GM21360 (cell line): ENCODE measurements around the gene ARID1A.

Experiments
- ATAC-seq: cut with Tn5 transposase; IDR thresholded peaks from one replicate; pipeline ENCODE4 v1.9.1; 2021; ENCODE audit warnings: mild to moderate bottlenecking, moderate library complexity; ENCODE audit not compliant: unreplicated experiment

The ARID1A gene

DNA sequence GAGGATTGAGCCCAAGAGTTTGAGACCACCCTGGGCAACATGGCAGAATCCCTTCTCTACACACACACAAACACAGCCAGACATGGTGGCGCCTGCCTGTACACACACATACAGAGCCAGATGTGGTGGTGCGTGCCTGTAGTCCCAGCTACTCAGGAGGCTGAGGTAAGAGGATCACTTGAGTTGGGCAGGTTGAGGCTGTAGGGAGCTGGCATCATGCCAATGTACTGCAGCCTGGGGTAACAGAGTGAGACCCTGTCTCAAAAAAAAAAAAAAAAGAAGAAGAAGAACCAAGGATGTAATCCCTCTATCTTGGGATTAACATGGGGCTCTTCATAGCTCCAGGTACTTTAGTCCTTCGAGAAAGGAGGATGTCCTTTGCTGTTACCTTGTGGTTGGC, 62.5 kb downstream of the ARID1A start:
- no peak for ATAC-seq

DNA sequence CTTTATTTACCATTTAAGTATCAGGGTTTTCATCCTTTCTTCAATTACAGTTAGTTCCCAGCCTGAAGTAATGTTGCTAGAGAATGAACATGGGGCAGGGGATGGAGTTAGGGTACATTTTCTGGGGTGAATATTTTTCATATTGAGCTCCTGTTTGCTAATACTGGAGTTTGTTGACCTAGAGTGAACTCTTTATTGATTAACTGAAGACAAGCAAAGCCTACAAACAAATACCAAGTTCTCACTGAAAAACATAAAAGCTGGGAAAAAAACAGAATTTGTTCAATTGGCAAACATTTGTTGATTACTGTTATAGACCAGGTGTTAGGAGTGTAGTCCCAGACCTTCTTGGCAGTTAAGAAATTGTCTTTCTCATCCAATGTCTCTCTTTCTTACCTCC, 63.7 kb downstream of the ARID1A start:
- ATAC-seq: no peak

GRCh38 chr1:26761217-26761616, 65.4 kb downstream of the ARID1A start:
- ATAC-seq: no peak

- no peak for ATAC-seq
Observed at GRCh38 chr1:26767714-26768113, 71.9 kb downstream of the ARID1A start.

DNA sequence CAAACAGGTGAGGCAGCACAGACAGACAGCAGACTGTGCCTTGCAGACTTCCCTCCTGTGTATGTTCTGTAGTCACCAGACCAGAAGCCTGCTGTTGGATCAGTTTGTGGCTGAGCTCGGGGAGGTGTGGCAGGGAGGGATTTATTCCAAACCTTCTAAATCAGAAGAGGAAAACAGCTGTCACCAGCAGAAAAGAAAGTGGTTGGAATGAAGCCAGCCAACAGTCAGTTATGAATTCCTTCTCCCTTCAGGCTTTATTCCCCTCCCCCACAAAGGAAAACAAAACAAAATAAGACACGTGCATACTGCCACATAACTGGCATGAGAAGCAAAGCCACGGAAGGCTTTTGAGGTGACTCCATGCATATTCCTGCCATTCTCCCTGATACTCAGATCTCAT, 72.9 kb downstream of the ARID1A start:
- ATAC-seq: no peak

GRCh38 chr1:26771285-26771642, 75.4 kb downstream of the ARID1A start:
- ATAC-seq: no peak

DNA sequence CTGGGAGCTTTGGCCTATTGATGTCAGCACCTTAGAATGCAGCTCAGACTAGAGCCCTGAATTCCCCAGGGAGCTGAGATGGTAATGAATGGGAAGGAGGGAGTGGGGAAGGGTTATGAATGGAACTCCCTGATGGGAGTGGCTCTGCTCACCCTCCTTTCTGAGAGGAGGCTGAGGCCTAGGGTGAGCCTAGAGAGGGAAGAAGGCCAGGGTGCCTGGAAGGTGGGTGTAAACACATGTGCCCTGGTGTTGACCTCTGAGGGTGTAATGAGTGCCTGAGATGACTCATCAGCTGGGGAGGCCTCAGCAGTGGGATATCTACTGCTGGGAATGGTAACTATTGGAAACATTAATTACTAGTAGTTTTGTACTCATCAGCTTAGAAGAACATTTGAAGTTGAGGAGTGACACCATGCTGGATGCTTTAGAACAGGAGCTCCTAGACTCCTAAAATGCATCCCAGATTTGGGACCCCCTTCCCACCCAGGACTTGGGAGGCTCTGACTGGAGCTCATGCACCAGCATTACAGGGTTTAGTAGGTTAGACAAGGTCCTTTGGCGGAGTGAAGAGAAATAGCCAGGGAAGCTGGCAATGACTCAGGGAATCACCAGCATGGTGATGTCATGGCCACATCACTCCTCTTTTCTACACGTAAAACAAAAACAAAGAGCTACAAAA, 76.0 kb downstream of the ARID1A start:
- ATAC-seq: no peak

DNA sequence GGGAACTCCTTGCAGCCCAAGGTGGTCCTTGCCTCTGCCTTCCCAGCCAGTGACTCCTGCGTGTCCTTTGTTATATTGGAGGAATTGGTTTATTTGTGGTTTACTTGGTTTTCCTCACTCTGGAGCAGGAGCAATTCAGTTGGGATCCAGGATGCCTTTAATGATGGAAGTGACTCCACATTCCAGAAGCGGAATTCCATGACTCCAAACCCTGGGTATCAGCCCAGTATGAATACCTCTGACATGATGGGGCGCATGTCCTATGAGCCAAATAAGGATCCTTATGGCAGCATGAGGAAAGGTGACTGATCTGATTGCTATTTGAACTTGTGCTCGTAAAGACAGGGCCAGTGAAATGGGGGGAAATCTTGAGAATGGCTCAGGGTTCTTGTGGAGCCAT, 76.9 kb downstream of the ARID1A start:
- no peak for ATAC-seq

DNA sequence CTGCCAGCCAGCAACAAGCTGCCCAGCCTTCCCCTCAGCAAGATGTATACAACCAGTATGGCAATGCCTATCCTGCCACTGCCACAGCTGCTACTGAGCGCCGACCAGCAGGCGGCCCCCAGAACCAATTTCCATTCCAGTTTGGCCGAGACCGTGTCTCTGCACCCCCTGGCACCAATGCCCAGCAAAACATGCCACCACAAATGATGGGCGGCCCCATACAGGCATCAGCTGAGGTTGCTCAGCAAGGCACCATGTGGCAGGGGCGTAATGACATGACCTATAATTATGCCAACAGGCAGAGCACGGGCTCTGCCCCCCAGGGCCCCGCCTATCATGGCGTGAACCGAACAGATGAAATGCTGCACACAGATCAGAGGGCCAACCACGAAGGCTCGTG, 78.6 kb downstream of the ARID1A start:
- no peak for ATAC-seq

DNA sequence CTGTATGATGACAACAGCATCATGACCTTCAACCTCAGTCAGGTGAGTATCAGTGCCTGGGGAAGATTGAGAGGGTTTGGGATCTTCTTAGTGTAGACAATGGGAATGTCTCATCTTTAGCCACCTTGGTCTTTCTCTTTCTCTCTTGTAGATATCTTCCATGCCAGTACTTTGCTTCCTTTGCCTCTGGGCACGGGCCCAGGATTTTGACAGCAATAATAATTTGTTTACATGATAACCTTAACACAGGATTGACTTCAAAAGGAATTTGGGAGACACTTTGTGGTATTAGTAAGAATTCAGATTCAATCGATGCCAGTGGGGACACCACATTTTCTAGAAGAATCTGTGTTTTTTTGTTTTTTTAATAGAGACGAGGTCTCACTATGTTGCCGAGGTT, 79.9 kb downstream of the ARID1A start:
- no peak for ATAC-seq

DNA sequence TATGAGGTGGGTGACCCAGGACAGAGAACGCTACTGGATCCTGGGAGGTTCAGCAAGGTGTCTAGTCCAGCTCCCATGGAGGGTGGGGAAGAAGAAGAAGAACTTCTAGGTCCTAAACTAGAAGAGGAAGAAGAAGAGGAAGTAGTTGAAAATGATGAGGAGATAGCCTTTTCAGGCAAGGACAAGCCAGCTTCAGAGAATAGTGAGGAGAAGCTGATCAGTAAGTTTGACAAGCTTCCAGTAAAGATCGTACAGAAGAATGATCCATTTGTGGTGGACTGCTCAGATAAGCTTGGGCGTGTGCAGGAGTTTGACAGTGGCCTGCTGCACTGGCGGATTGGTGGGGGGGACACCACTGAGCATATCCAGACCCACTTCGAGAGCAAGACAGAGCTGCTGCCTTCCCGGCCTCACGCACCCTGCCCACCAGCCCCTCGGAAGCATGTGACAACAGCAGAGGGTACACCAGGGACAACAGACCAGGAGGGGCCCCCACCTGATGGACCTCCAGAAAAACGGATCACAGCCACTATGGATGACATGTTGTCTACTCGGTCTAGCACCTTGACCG, 83.4 kb downstream of the ARID1A start:
- ATAC-seq: no peak

- no peak for ATAC-seq
Observed at GRCh38 chr1:26780344-26780957, 84.6 kb downstream of the ARID1A start.

GRCh38 chr1:26781206-26781825, 85.5 kb downstream of the ARID1A start:
- no peak for ATAC-seq

GRCh38 chr1:26782521-26783212, 86.9 kb downstream of the ARID1A start:
- no peak for ATAC-seq

- no peak for ATAC-seq
Observed at GRCh38 chr1:26783646-26784022, 87.8 kb downstream of the ARID1A start.

GRCh38 chr1:26784023-26784871, 88.4 kb downstream of the ARID1A start:
- no peak for ATAC-seq

- no peak for ATAC-seq
Observed at GRCh38 chr1:26784886-26785285, 89.1 kb downstream of the ARID1A start.

- ATAC-seq: no peak
Observed at GRCh38 chr1:26785611-26786436, 90.0 kb downstream of the ARID1A start.

DNA sequence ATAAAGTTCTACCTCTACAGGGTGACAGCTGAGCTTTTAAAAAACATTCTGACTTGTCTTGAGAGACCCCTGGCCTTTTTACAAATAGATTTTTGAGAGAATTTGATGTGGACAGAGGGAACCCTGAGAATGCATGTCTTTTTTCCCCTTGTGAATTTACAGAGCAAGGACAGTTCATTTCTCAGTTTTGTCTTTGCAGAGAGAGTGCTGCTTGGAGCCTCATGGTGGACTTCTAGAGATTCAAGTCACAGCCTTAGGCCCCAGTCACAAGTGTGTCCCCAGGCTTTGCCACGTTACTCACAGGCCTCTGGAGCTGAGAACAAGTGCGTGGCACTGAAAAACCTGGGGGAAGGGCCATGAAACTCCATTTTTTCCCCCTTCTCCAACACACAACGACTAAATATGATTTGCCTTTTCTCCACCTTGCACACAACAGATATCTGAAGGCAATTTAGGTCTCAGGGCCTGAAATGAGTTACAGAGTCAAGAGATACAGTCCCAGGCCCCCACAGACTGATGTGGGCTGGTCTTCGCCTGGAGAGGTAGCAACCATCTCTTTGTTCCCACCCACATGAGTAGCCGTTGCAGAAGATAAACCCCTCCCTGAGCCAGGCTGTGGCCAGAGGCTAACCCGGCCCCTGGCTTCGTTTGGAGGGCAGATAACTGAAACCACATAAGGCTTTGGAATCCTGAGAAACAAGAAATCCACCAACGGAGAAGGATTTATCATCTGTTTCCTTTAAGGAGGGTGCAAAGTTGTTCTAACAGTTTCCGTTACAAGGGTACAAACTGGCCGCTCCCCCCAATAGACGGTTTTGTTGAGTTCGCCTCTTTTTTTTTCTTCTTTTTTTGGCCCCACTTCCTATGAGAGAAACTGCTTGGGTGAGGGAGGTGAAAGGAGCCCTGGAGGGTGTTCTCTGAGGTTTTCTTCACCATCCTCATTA, 90.9 kb downstream of the ARID1A start:
- no peak for ATAC-seq
